GM12878 (cell line): Measurements from ENCODE around the gene IFNLR1. TPM values are rescaled to one million over a fixed set of nuclear protein-coding genes. Genes with fewer than 3 reads are reported as not detected.

Experiments
- ATAC-seq: fragments of 200-7000 bp; cut with Tn5 transposase; 3 replicates; pipeline ENCODE4 v1.9.1; 2020; ENCODE audit warnings: mild to moderate bottlenecking, moderate library complexity
- BruUV-seq: library from RNA; stranded (reverse); fragments of 400-500 nt; replicated peaks from 2 replicates; lab custom pipeline; 2021; lab: Mats Ljungman, UMichigan
- CTCF ChIA-PET: fragments of 300-600 bp; sonication (Branson Sonifier 250); formaldehyde crosslinking; extraction: SDS; loops from one replicate; lab custom pipeline; 2021; ENCODE audit warnings: inconsistent platforms; lab: Yijun Ruan, JAX
- POLR2A ChIA-PET: fragments of 350-600 bp; formaldehyde crosslinking; extraction: SDS; loops from one replicate; lab custom pipeline; 2021; ENCODE audit warnings: inconsistent platforms; lab: Charles Lee
- RAD21 ChIA-PET: fragments of 300-600 bp; sonication (Branson Sonifier 250); formaldehyde crosslinking; loops from one replicate; lab custom pipeline; 2023; ENCODE audit warnings: antibody characterized with exemption; ENCODE audit not compliant: unreplicated experiment; lab: Charles Lee
- SMC1A ChIA-PET: fragments of 300-600 bp; sonication (Branson Sonifier 250); formaldehyde crosslinking; loops from one replicate; lab custom pipeline; 2023; ENCODE audit not compliant: unreplicated experiment, uncharacterized antibody; lab: Charles Lee
- DNase-seq: peaks from one replicate; pipeline ENCODE4 v3.0.0-alpha.2; 2011; ENCODE audit warnings: low read depth, low spot score
- FAIRE-seq: peaks from 3 replicates; lab custom pipeline; 2011; peaks lifted over from hg19 to GRCh38; lab: Jason Lieb, UNC
- H2AFZ ChIP-seq: 2 replicates; pipeline ENCODE4 v1.6.0; 2011; ENCODE audit warnings: low read depth, low read length, control low read depth; ENCODE audit not compliant: control insufficient read depth
- H3K27ac ChIP-seq: 2 replicates; pipeline ENCODE4 v1.5.1; 2011; ENCODE audit warnings: control low read depth; ENCODE audit not compliant: control insufficient read depth, insufficient read depth
- H3K27me3 ChIP-seq, 2 experiments: replicated peaks in 1 of 2; 2 replicates each; pipeline versions ENCODE4 v1.6.0 to v1.6.1; 2011; ENCODE audit warnings: low read length in 1 of 2; ENCODE audit not compliant: control insufficient read depth in 2 of 2, insufficient read depth in 2 of 2
- H3K36me3 ChIP-seq, 2 experiments: 2 replicates each; pipeline ENCODE4 v1.5.1; 2011; ENCODE audit warnings: low read length in 1 of 2; ENCODE audit not compliant: control insufficient read depth in 2 of 2, insufficient read depth in 2 of 2
- H3K4me1 ChIP-seq: 2 replicates; pipeline ENCODE4 v1.6.1; 2011; ENCODE audit warnings: mild to moderate bottlenecking, low read length, moderate library complexity, mixed read lengths; ENCODE audit not compliant: control insufficient read depth, insufficient read depth
- H3K4me2 ChIP-seq: 2 replicates; pipeline ENCODE4 v1.6.0; 2011; ENCODE audit warnings: control low read depth; ENCODE audit not compliant: control insufficient read depth, insufficient read depth
- H3K4me3 ChIP-seq: fragments of 200-600 bp; sonication (generic); 2 replicates; pipeline ENCODE4 v1.5.1; 2016
- H3K79me2 ChIP-seq: 2 replicates; pipeline ENCODE4 v1.6.0; 2011; ENCODE audit warnings: low read length; ENCODE audit not compliant: control insufficient read depth, insufficient read depth
- H3K9ac ChIP-seq: 2 replicates; pipeline ENCODE4 v1.8.0; 2011; ENCODE audit warnings: low read length, control low read depth, mixed read lengths; ENCODE audit not compliant: control insufficient read depth, insufficient read depth
- H3K9me3 ChIP-seq: replicated peaks from 3 replicates; pipeline ENCODE4 v1.5.1; 2011; ENCODE audit warnings: mild to moderate bottlenecking, low read length; ENCODE audit not compliant: control insufficient read depth, insufficient read depth
- H4K20me1 ChIP-seq: 2 replicates; pipeline ENCODE4 v1.6.0; 2011; ENCODE audit not compliant: control insufficient read depth, insufficient read depth
- CREM ChIP-seq: IDR thresholded peaks from 2 replicates; pipeline ENCODE4 v1.6.1; 2014; ENCODE audit warnings: antibody characterized with exemption, low read depth
- CUX1 ChIP-seq: IDR thresholded peaks from 2 replicates; pipeline ENCODE4 v1.6.1; 2012; ENCODE audit warnings: improper control_type of control experiment, low read depth, low read length; ENCODE audit not compliant: insufficient replicate concordance
- GATAD2B ChIP-seq: fragments of 450-650 bp; conservative IDR thresholded peaks from 2 replicates; pipeline ENCODE4 v1.6.1; 2017; ENCODE audit warnings: low read depth, mild to moderate bottlenecking, moderate library complexity
- HDAC2 ChIP-seq: fragments of 200-600 bp; sonication (generic); IDR thresholded peaks from 2 replicates; pipeline ENCODE4 v1.6.1; 2017
- KDM1A ChIP-seq: fragments of 200-600 bp; sonication (generic); IDR thresholded peaks from 2 replicates; pipeline ENCODE4 v1.6.1; 2016; ENCODE audit warnings: borderline replicate concordance
- MEF2A ChIP-seq: IDR thresholded peaks from 2 replicates; pipeline ENCODE4 v1.6.1; 2011; ENCODE audit warnings: low read depth, mild to moderate bottlenecking, low read length, moderate library complexity; ENCODE audit not compliant: insufficient read depth
- RFX5 ChIP-seq: IDR thresholded peaks from 2 replicates; pipeline ENCODE4 v1.6.1; 2011; ENCODE audit warnings: low read depth, low read length, improper control_type of control experiment
- SMARCA5 ChIP-seq: fragments of 450-650 bp; IDR thresholded peaks from 2 replicates; pipeline ENCODE4 v1.6.1; 2017; ENCODE audit warnings: mild to moderate bottlenecking
- SPI1 ChIP-seq: IDR thresholded peaks from 2 replicates; pipeline ENCODE4 v1.6.1; 2011; ENCODE audit warnings: low read depth, mild to moderate bottlenecking, low read length, moderate library complexity, borderline replicate concordance; ENCODE audit not compliant: insufficient read depth
- USF2 ChIP-seq: IDR thresholded peaks from 2 replicates; pipeline ENCODE4 v1.6.1; 2011; ENCODE audit warnings: low read depth, low read length, improper control_type of control experiment, borderline replicate concordance
- YY1 ChIP-seq: IDR thresholded peaks from 2 replicates; pipeline ENCODE4 v1.6.1; 2011; ENCODE audit warnings: low read depth, mild to moderate bottlenecking, low read length
- ZNF217 ChIP-seq: fragments of 450-650 bp; IDR thresholded peaks from 2 replicates; pipeline ENCODE4 v1.6.1; 2017; ENCODE audit warnings: antibody characterized with exemption, mild to moderate bottlenecking
- ZNF274 ChIP-seq: IDR thresholded peaks from one replicate; pipeline ENCODE4 v1.8.0; 2011; ENCODE audit not compliant: insufficient read length, insufficient read depth
- WGBS: methylation state at CpG from one replicate; pipeline ENCODE4 v1.1.6; 2016; ENCODE audit warnings: low lambda C conversion rate; ENCODE audit not compliant: insufficient replicate concordance, insufficient coverage; ENCODE audit errors: missing lambda C conversion rate; 5-methylcytosine and 5-hydroxymethylcytosine counted together
- in situ Hi-C: fragments of 300-500 bp; cut with MboI; formaldehyde crosslinking; loops from 9 replicates; pipeline ENCODE4 v1.14.3; 2018; ENCODE audit warnings: mixed read lengths
- intact Hi-C: fragments of 100-400 bp; cut with micrococcal nuclease; formaldehyde crosslinking; loops from one replicate; pipeline ENCODE4 v1.14.2; 2022; ENCODE audit not compliant: unreplicated experiment
- polyA plus RNA-seq, 11 experiments: library from polyadenylated mRNA; depleted of rRNA in 4 of 11; unstranded in 6 of 11; stranded (reverse) in 5 of 11; fragments of >200 nt; fragmentation: Nextera tagmentation in 4 of 11; fragmentation: Illumina TruSeq in 1 of 11; extraction: Ambion mirVana in 4 of 11; extraction: Trizol in 1 of 11; gene quantifications; 1 replicate in 1 of 11; 2 replicates in 10 of 11; pipeline versions ENCODE4 v1.2.1 to v1.2.3, GENCODE V29; 2011 to 2016; ENCODE audit warnings: inconsistent platforms in 2 of 11, missing spikeins in 2 of 11, low read depth in 1 of 11
- total RNA-seq, 4 experiments: library from RNA; depleted of rRNA in 3 of 4; stranded (reverse); fragments of >200 nt in 3 of 4; fragmentation: Illumina TruSeq in 1 of 4; extraction: Trizol in 1 of 4; gene quantifications; 2 replicates each; pipeline versions ENCODE4 v1.2.1 to v1.2.3, GENCODE V29; 2013 to 2021
- TF ChIP-seq, protein P1 (sequence below): IDR thresholded peaks from 2 replicates; pipeline ENCODE4 v1.6.1; 2011; ENCODE audit warnings: low read depth, mild to moderate bottlenecking, low read length, moderate library complexity, borderline replicate concordance; ENCODE audit errors: extremely low read depth
- TF ChIP-seq, protein P2 (sequence below): fragments of 450-650 bp; IDR thresholded peaks from 2 replicates; pipeline ENCODE4 v1.6.1; 2017; ENCODE audit warnings: antibody characterized with exemption, mild to moderate bottlenecking, moderate library complexity

Gene IFNLR1
- total and polyA plus RNA-seq, 10 of the 15 experiments (the other 5 are each of a cell fraction or from before 2014, with no cell fraction given): 0.31 to 5.6 (median 3.9) TPM

GRCh38 chr1:24107462-24108138, 79.5 kb downstream of the IFNLR1 start:
- POLR2A ChIA-PET: no interaction called here
- H3K9ac ChIP-seq: no peak overlapping the region
- RAD21 ChIA-PET: no interaction called here
- no peaks in the 10 kb centered on the region; a peak in 2 of 4 replicates for H3K27me3 ChIP-seq
- CTCF ChIA-PET: no interaction called here
- ATAC-seq (no peak), DNase-seq (no peak), FAIRE-seq (no peak)
- H2AFZ ChIP-seq: no peak overlapping the region
- SMC1A ChIA-PET: no interaction called here
- no peaks in the 10 kb centered on the region for H3K79me2 ChIP-seq
- in situ Hi-C loops: no loop called here
- 40% methylated on average over 18 of the region's 18 CpGs for WGBS
- BruUV-seq: no TSS peak
- H3K4me2 ChIP-seq: no peak overlapping the region
- H4K20me1 ChIP-seq: no peaks in the 10 kb centered on the region
- no peak overlapping the region for H3K27ac ChIP-seq
- H3K9me3 ChIP-seq: no peaks in the 10 kb centered on the region
- intact Hi-C loops: no loop called here
- H3K36me3 ChIP-seq: no peaks in the 10 kb centered on the region
- H3K4me1 ChIP-seq: no peaks in the 10 kb centered on the region
- H3K4me3 ChIP-seq: no peak overlapping the region
- TF ChIP-seq KDM1A: no peak
- TF ChIP-seq ZNF217: no peak
- TF ChIP-seq CUX1: no peak
- TF ChIP-seq, protein P1, sequence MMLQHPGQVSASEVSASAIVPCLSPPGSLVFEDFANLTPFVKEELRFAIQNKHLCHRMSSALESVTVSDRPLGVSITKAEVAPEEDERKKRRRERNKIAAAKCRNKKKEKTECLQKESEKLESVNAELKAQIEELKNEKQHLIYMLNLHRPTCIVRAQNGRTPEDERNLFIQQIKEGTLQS: no peak
- TF ChIP-seq HDAC2: no peak
- TF ChIP-seq SMARCA5: no peak
- no peak for TF ChIP-seq CREM
- TF ChIP-seq YY1: no peak
- no peak for TF ChIP-seq MEF2A
- no peak for TF ChIP-seq SPI1
- TF ChIP-seq RFX5: no peak
- no peak for TF ChIP-seq ZNF274
- TF ChIP-seq GATAD2B: no peak
- TF ChIP-seq USF2: no peak
- TF ChIP-seq, protein P2, sequence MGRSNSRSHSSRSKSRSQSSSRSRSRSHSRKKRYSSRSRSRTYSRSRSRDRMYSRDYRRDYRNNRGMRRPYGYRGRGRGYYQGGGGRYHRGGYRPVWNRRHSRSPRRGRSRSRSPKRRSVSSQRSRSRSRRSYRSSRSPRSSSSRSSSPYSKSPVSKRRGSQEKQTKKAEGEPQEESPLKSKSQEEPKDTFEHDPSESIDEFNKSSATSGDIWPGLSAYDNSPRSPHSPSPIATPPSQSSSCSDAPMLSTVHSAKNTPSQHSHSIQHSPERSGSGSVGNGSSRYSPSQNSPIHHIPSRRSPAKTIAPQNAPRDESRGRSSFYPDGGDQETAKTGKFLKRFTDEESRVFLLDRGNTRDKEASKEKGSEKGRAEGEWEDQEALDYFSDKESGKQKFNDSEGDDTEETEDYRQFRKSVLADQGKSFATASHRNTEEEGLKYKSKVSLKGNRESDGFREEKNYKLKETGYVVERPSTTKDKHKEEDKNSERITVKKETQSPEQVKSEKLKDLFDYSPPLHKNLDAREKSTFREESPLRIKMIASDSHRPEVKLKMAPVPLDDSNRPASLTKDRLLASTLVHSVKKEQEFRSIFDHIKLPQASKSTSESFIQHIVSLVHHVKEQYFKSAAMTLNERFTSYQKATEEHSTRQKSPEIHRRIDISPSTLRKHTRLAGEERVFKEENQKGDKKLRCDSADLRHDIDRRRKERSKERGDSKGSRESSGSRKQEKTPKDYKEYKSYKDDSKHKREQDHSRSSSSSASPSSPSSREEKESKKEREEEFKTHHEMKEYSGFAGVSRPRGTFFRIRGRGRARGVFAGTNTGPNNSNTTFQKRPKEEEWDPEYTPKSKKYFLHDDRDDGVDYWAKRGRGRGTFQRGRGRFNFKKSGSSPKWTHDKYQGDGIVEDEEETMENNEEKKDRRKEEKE: no peak
